SK-N-SH (cell line): Measurements from ENCODE around the gene RAP1GAP. TPM values are rescaled to one million over a fixed set of nuclear protein-coding genes. Genes with fewer than 3 reads are reported as not detected.

Source experiments
- CTCF ChIA-PET: fragments of 300-600, 350-600 bp; formaldehyde crosslinking; extraction: SDS; loops from one replicate; lab custom pipeline; 2021; lab: Yijun Ruan, JAX
- POLR2A ChIA-PET: fragments of 350-600 bp; sonication (Branson Sonifier 250); formaldehyde crosslinking; extraction: SDS; loops from one replicate; lab custom pipeline; 2020; ENCODE audit warnings: antibody characterized with exemption, inconsistent platforms; lab: Yijun Ruan, JAX
- DNase-seq: peaks from one replicate; pipeline ENCODE4 v3.0.0; 2012
- H2AFZ ChIP-seq: fragments of 200-600 bp; sonication (generic); 2 replicates; pipeline ENCODE4 v1.8.1; 2016; ENCODE audit warnings: antibody characterized with exemption, mild to moderate bottlenecking, low read depth
- H3F3A ChIP-seq: fragments of 200-600 bp; sonication (generic); replicated peaks from 2 replicates; pipeline ENCODE3; 2016; ENCODE audit warnings: antibody characterized with exemption, mild to moderate bottlenecking; ENCODE audit not compliant: insufficient read depth
- H3K27ac ChIP-seq, 2 experiments: fragments of 200-500 bp in 1 of 2; fragments of 200-600 bp in 1 of 2; sonication (Bioruptor generic) in 1 of 2; sonication (generic), shearing (Covaris generic) in 1 of 2; 2 replicates each; pipeline versions ENCODE4 v1.5.1 to v1.6.1; 2014 to 2016; ENCODE audit warnings: low read depth in 2 of 2, inconsistent platforms in 1 of 2, low read length in 1 of 2, mild to moderate bottlenecking in 1 of 2, mixed read lengths in 1 of 2
- H3K27me3 ChIP-seq: fragments of 200-600 bp; sonication (generic), shearing (Covaris generic); 2 replicates; pipeline ENCODE4 v1.6.1; 2016; ENCODE audit warnings: mixed run types; ENCODE audit not compliant: insufficient read depth
- H3K36me3 ChIP-seq, 2 experiments: fragments of 200-500 bp in 1 of 2; fragments of 200-600 bp in 1 of 2; sonication (Bioruptor generic) in 1 of 2; sonication (generic) in 1 of 2; replicated peaks in 1 of 2; 2 replicates each; pipeline versions ENCODE3 to v1.5.1; 2014 to 2016; ENCODE audit warnings: low read length in 1 of 2, mild to moderate bottlenecking in 1 of 2; ENCODE audit not compliant: insufficient read depth in 2 of 2, control insufficient read depth in 1 of 2
- H3K4me1 ChIP-seq, 2 experiments: fragments of 200-500 bp in 1 of 2; fragments of 200-600 bp in 1 of 2; sonication (Bioruptor generic) in 1 of 2; sonication (generic), shearing (Covaris generic) in 1 of 2; 2 replicates each; pipeline versions ENCODE4 v1.5.1 to v1.6.1; 2014 to 2016; ENCODE audit warnings: low read depth in 1 of 2, low read length in 1 of 2, mixed run types in 1 of 2; ENCODE audit not compliant: insufficient read depth in 2 of 2, control insufficient read depth in 1 of 2
- H3K4me2 ChIP-seq: fragments of 200-600 bp; sonication (generic), shearing (Covaris generic); 2 replicates; pipeline ENCODE4 v1.6.1; 2017; ENCODE audit warnings: mixed run types
- H3K4me3 ChIP-seq, 2 experiments: fragments of 200-500 bp in 1 of 2; fragments of 200-600 bp in 1 of 2; sonication (Bioruptor generic) in 1 of 2; sonication (generic), shearing (Covaris generic) in 1 of 2; 2 replicates each; pipeline versions ENCODE4 v1.5.1 to v1.8.1; 2014 to 2016; ENCODE audit warnings: low read depth in 2 of 2, inconsistent platforms in 1 of 2, low read length in 1 of 2, mild to moderate bottlenecking in 1 of 2, mixed read lengths in 1 of 2, moderate library complexity in 1 of 2
- H3K79me2 ChIP-seq: fragments of 200-600 bp; sonication (generic); 2 replicates; pipeline ENCODE4 v1.8.1; 2017; ENCODE audit warnings: mild to moderate bottlenecking; ENCODE audit not compliant: insufficient read depth
- H3K9ac ChIP-seq: fragments of 200-600 bp; sonication (generic); 2 replicates; pipeline ENCODE4 v1.6.1; 2017; ENCODE audit warnings: mixed run types
- H3K9me2 ChIP-seq: fragments of 200-600 bp; sonication (generic); 2 replicates; pipeline ENCODE4 v1.6.1; 2017; ENCODE audit warnings: mixed run types
- H3K9me3 ChIP-seq: fragments of 200-600 bp; sonication (generic); 2 replicates; pipeline ENCODE4 v1.6.1; 2017; ENCODE audit warnings: mixed run types, mild to moderate bottlenecking, moderate library complexity
- H4K20me1 ChIP-seq: fragments of 200-600 bp; sonication (generic); 2 replicates; pipeline ENCODE4 v1.6.1; 2017; ENCODE audit warnings: mild to moderate bottlenecking, mixed run types; ENCODE audit not compliant: insufficient read depth
- ELF1 ChIP-seq: IDR thresholded peaks from 2 replicates; pipeline ENCODE4 v1.4.0; 2012
- EZH2phosphoT487 ChIP-seq: fragments of 200-600 bp; sonication (generic); IDR thresholded peaks from 2 replicates; pipeline ENCODE4 v1.6.1; 2017; ENCODE audit warnings: low read depth, mixed run types, mild to moderate bottlenecking, antibody characterized with exemption, moderate library complexity, borderline replicate concordance
- JUND ChIP-seq: IDR thresholded peaks from 2 replicates; pipeline ENCODE4 v1.4.0; 2012
- MEF2A ChIP-seq: IDR thresholded peaks from 2 replicates; pipeline ENCODE4 v1.4.0; 2012; ENCODE audit warnings: low read depth, borderline replicate concordance
- MXI1 ChIP-seq: IDR thresholded peaks from 2 replicates; pipeline ENCODE4 v1.6.1; 2012; ENCODE audit warnings: mild to moderate bottlenecking, low read depth, low read length, improper control_type of control experiment
- NRF1 ChIP-seq: IDR thresholded peaks from 2 replicates; pipeline ENCODE4 v1.6.1; 2012; ENCODE audit warnings: low read depth, mild to moderate bottlenecking, low read length
- RAD21 ChIP-seq: IDR thresholded peaks from 2 replicates; pipeline ENCODE4 v1.6.1; 2012; ENCODE audit warnings: mild to moderate bottlenecking, low read length
- RXRA ChIP-seq: IDR thresholded peaks from 2 replicates; pipeline ENCODE4 v1.4.0; 2012; ENCODE audit warnings: low read depth, mild to moderate bottlenecking, borderline replicate concordance
- SIN3A ChIP-seq: IDR thresholded peaks from 2 replicates; pipeline ENCODE4 v1.6.1; 2012; ENCODE audit warnings: low read depth, mild to moderate bottlenecking, low read length, moderate library complexity, borderline replicate concordance
- SMC3 ChIP-seq: IDR thresholded peaks from 2 replicates; pipeline ENCODE4 v1.6.1; 2012; ENCODE audit warnings: low read depth, low read length, improper control_type of control experiment
- TCF12 ChIP-seq: IDR thresholded peaks from 2 replicates; pipeline ENCODE4 v1.4.0; 2012
- YY1 ChIP-seq: IDR thresholded peaks from 2 replicates; pipeline ENCODE4 v1.4.0; 2012; ENCODE audit warnings: low read depth, mild to moderate bottlenecking
- WGBS: methylation state at CpG from one replicate; pipeline ENCODE4 v1.1.6; 2017; ENCODE audit warnings: low lambda C conversion rate; 5-methylcytosine and 5-hydroxymethylcytosine counted together
- polyA plus RNA-seq, 3 experiments: library from polyadenylated mRNA; depleted of rRNA; stranded (reverse); fragments of >200 nt; gene quantifications; 2 replicates each; pipeline ENCODE4 v1.2.3, GENCODE V29; 2012
- TF ChIP-seq, protein P1 (sequence below): IDR thresholded peaks from 2 replicates; pipeline ENCODE4 v1.4.0; 2012; ENCODE audit warnings: low read depth, borderline replicate concordance
- TF ChIP-seq, protein P2 (sequence below): IDR thresholded peaks from 2 replicates; pipeline ENCODE4 v1.4.0; 2012; ENCODE audit warnings: low read depth
- TF ChIP-seq, protein P3 (sequence below): fragments of 150-350 bp; IDR thresholded peaks from 2 replicates; pipeline ENCODE4 v1.6.1; 2017; ENCODE audit warnings: antibody characterized with exemption, low read length, low read depth, borderline replicate concordance

The RAP1GAP gene
- polyA plus RNA-seq, 1 of the 3 experiments (the other 2 are of a cell fraction): 0.99 TPM

DNA sequence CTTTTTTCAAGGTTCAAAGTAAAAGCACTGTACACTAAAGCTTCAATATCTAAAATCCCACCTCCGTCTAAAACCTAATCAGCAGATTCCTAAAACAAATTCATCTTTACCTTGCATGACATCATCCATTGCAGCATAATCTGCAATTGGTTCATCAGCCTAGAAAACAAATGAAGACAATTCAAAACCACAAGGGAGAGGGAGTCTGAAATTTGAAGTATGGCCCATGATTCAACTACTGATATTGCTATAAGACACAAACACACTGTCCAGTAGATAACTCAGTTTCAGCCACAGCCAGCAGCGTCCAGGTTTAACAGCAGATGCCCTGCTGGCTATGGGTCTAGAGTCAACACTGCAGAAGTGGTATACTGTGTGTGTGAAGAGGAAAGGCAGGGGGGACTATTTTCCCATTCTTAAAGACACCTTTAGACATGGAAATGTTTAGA, 17.9 kb upstream of the RAP1GAP start (continued):
- TF ChIP-seq, protein P1, sequence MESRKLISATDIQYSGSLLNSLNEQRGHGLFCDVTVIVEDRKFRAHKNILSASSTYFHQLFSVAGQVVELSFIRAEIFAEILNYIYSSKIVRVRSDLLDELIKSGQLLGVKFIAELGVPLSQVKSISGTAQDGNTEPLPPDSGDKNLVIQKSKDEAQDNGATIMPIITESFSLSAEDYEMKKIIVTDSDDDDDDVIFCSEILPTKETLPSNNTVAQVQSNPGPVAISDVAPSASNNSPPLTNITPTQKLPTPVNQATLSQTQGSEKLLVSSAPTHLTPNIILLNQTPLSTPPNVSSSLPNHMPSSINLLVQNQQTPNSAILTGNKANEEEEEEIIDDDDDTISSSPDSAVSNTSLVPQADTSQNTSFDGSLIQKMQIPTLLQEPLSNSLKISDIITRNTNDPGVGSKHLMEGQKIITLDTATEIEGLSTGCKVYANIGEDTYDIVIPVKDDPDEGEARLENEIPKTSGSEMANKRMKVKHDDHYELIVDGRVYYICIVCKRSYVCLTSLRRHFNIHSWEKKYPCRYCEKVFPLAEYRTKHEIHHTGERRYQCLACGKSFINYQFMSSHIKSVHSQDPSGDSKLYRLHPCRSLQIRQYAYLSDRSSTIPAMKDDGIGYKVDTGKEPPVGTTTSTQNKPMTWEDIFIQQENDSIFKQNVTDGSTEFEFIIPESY: no peak
- TF ChIP-seq, protein P2, sequence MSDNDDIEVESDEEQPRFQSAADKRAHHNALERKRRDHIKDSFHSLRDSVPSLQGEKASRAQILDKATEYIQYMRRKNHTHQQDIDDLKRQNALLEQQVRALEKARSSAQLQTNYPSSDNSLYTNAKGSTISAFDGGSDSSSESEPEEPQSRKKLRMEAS: no peak

DNA sequence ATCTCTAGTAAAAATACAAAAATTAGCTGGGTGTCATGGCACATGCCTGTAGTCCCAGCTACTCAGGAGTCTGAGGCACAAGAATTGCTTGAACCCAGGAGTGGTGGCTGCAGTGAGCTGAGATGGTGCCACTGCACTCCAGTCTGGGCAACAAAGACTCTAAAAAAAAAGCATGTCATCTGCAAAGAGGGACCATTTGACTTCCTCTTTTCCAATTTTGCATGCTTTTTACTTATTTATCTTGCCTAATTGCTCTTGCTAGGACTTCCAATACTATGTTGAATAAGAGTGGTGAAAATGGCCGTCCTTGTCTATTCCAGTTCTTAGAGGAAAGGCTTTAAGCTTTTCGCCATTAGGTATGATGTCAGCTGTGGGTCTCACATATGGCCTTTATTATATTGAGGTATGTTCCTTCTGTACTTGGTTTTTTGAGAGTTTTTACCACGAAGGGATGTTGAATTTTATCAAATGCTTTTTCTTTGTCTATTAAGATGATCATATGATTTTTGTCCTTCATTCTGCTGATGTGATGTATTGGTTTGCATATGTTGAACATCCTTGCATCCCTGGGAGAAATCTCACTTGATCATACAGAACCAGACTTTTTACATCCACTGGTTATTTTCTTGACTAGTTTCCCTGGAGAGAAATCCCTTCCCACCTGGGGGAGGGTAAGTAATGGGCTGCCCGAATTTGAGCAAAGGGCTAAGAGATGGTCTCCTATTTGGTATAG, 17.0 kb upstream of the RAP1GAP start:
- Histone ChIP-seq H3K4me2 (no peak overlapping the region), H3K27me3 (no peaks in the 10 kb centered on the region), H3K36me3 (peaks cover 33 to 70% of the 10 kb centered on the region in 2 experiments), H3K27ac (no peak overlapping the region), H3K79me2 (no peaks in the 10 kb centered on the region), H3F3A (no peaks in the 10 kb centered on the region), H3K9me3 (no peaks in the 10 kb centered on the region), H3K9ac (no peak overlapping the region), H3K4me3 (no peak overlapping the region), H4K20me1 (no peaks in the 10 kb centered on the region), H3K9me2 (no peaks in the 10 kb centered on the region), H2AFZ (no peak overlapping the region), H3K4me1 (peaks cover 0 to under 1% of the 10 kb centered on the region in 2 experiments; a peak in 1 of 4 replicates)
- no peak for DNase-seq
- ChIA-PET POLR2A (no interaction called here), CTCF (interaction anchor here (1.6 kb wide), 1 partner anchor 17 kb away, joined by 5 read pairs; no protein-coding TSS in a partner anchor)
- WGBS: 88% methylated on average over 4 of the region's 4 CpGs
- TF ChIP-seq RXRA (no peak), SIN3A (no peak), RAD21 (no peak), TCF12 (no peak), NRF1 (no peak), EZH2phosphoT487 (no peak), MXI1 (no peak), MEF2A (no peak), ELF1 (no peak), YY1 (no peak), SMC3 (no peak), JUND (no peak)
- TF ChIP-seq, protein P2: no peak
- TF ChIP-seq, protein P3, sequence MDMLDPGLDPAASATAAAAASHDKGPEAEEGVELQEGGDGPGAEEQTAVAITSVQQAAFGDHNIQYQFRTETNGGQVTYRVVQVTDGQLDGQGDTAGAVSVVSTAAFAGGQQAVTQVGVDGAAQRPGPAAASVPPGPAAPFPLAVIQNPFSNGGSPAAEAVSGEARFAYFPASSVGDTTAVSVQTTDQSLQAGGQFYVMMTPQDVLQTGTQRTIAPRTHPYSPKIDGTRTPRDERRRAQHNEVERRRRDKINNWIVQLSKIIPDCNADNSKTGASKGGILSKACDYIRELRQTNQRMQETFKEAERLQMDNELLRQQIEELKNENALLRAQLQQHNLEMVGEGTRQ: no peak
